ENCODE results near the gene GAP43.

GAP43 gene

GRCh38 chr3:115623044-115623868 lies at the start of gene GAP43:
GAP43 (plus strand) TSS chr3:115623510; CDS start chr3:115623690, 180 bp downstream.
- DNase-seq (ENCODE audit: low read depth in 1 of 2, low spot score in 1 of 2): no peak

DNA sequence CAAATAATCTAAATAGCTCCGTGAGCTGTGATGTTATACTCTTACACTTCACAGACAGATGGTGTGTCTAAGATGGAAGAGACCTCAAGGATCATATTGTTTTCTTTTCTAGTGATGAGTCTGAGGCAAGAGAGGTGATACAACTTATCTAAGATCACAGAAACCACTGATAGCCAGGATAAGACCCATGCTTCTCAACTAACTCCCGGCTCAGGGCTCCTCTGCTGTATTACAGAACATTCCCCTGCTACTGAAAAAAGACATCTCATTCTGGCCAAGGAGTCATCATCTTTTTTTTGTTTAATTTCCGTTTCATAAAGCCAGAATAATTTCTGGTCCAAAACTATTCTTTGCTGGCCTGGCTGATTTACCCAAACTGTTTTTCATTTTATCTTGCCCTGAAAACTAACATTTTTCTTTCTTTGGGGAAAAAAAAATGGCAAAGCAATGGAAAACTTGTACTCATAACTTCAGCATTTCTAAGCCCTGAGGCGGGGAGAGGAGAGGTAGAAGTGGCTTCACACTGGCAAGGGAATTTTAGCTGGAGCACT lies 46.9 kb upstream of the GAP43 start:
- no peak for DNase-seq (ENCODE audit: low read depth in 1 of 2, low spot score in 1 of 2)

DNA sequence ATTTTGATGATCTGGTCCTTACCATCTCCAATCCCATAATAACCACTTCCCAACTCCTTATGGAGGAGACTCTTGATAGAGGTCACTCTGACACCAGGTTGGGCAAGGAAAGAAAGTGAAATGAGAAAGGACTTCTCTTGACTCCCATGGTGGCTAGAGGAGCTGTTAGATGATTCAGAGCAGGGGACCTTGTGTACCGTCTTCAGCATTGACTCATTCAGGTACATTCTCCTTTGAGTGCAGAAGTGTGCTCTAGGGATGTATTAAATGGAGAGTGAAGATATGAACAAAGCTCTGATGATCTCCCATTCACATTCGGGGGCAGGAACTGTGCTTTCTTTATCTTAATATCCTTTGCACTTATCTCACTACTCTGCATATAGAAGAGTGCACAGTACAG lies 46.3 kb upstream of the GAP43 start:
- DNase-seq (ENCODE audit: low read depth in 1 of 2, low spot score in 1 of 2): no peak

- DNase-seq (ENCODE audit: low read depth in 1 of 2, low spot score in 1 of 2): no peak
These were observed 45.0 kb upstream of the GAP43 start for GRCh38 chr3:115578331-115578730.

DNA sequence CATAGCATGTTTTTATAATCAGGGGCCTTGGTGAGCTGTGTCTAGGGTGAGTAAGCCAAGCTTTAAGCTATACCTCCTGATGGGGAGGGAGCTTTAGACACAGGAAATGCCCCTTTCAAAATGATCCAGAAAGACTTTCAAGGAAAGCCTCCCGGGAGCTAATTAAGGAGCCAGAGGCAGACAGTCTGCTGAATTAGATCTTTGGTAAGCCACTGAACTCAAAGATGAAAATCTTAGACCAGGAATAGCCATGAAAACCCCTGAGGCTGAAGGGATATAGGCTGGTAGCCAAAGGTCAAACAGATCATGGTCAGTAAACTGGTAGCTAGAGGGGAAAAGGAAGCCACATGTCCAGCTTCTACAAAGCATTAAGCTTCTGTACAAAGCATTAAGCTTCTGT lies 42.7 kb upstream of the GAP43 start:
- DNase-seq (ENCODE audit: low read depth in 1 of 2, low spot score in 1 of 2): no peak

- DNase-seq (ENCODE audit: low read depth in 1 of 2, low spot score in 1 of 2): no peak
These were observed 41.8 kb upstream of the GAP43 start for GRCh38 chr3:115581362-115582135.

GRCh38 chr3:115588201-115589115 lies 34.9 kb upstream of the GAP43 start:
- no peak for DNase-seq (ENCODE audit: low read depth in 1 of 2, low spot score in 1 of 2)

- no peak for DNase-seq (ENCODE audit: low read depth in 1 of 2, low spot score in 1 of 2)
These were observed 32.4 kb upstream of the GAP43 start for GRCh38 chr3:115590873-115591272.

- no peak for DNase-seq (ENCODE audit: low read depth in 1 of 2, low spot score in 1 of 2)
These were observed 27.6 kb upstream of the GAP43 start for GRCh38 chr3:115595611-115596275.

GRCh38 chr3:115598216-115598615 lies 25.1 kb upstream of the GAP43 start:
- no peak for DNase-seq (ENCODE audit: low read depth in 1 of 2, low spot score in 1 of 2)

GRCh38 chr3:115602194-115602593 lies 21.1 kb upstream of the GAP43 start:
- no peak for DNase-seq (ENCODE audit: low read depth in 1 of 2, low spot score in 1 of 2)

GRCh38 chr3:115611630-115612029 lies 11.7 kb upstream of the GAP43 start:
- no peak for DNase-seq (ENCODE audit: low read depth in 1 of 2, low spot score in 1 of 2)

- DNase-seq (ENCODE audit: low read depth in 1 of 2, low spot score in 1 of 2): no peak
These were observed 8.1 kb upstream of the GAP43 start for GRCh38 chr3:115615001-115615814.

- no peak for DNase-seq (ENCODE audit: low read depth in 1 of 2, low spot score in 1 of 2)
These were observed 6.8 kb upstream of the GAP43 start for GRCh38 chr3:115616461-115616860.

DNA sequence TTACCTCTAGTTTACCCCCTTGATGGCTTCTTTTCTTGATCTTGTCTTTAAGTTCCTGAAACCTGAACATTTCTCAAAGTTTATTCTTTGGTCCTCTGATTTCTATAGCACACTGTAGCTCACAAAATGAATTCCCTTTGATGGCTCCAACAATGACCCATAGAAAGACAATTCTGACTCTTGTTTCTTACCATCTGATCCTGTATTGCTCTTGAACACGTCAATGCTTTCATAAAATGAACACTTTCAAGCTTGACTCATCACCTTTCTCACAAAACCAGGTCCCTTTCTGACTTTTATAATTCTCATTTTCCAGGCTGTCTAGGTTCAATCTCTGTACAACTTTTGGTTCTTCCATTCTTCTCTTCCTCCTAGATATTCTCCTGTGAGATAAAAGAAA lies 5.7 kb upstream of the GAP43 start:
- no peak for DNase-seq (ENCODE audit: low read depth in 1 of 2, low spot score in 1 of 2)

GRCh38 chr3:115624029-115624741 lies 875 bp downstream of the GAP43 start:
- no peak for DNase-seq (ENCODE audit: low read depth in 1 of 2, low spot score in 1 of 2)

- DNase-seq (ENCODE audit: low read depth in 1 of 2, low spot score in 1 of 2): no peak
These were observed 1.6 kb downstream of the GAP43 start for GRCh38 chr3:115624901-115625300.

DNA sequence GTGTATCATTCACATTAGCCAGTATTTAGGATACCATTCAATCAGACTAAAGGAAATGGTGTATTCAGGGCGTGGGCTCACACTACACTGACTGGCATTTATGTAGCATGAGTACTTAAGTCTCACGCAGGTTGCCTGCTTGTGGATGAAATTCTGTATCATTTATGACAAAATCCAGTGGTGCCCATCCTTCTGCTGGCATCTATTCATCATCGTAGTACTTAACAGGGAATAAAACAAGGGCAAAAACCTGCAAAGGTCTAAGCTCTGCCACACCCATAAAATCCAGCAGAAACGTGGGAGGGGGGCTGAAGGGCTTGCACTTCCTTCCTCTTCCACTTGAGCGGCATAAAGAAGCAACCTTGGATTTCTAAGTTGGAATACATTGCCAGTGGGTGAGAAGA lies 2.7 kb downstream of the GAP43 start:
- DNase-seq (ENCODE audit: low read depth in 1 of 2, low spot score in 1 of 2): no peak

DNA sequence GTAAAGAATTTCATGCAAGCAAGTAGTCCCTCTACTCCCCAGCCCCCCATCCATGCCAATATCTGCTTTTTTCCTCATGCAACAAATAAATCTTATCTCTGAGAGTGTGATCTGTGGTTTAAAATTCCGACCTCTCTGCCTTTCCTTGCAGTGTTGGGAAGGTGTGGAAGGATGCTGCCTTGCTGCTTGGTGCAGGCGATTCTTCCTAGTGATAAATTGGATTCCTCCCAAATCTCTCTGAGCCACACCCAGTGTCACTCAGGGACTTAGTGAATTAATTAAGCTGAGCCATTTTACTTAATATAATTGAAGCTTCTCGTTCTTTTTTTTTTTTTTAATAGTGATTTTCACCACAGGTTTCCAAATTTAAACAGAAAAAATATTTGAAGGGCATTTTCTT lies 3.4 kb downstream of the GAP43 start:
- no peak for DNase-seq (ENCODE audit: low read depth in 1 of 2, low spot score in 1 of 2)

Measured in activated T-helper 1 cell treated with anti-CD3 and anti-CD28 coated beads, Interleukin-2, amount 50 U/mL, for 16 hours (primary cell).